Subcutaneous abdominal adipose tissue (tissue), 5 donors: ENCODE measurements around the gene AK1.

Source experiments
- H3K27ac ChIP-seq: one replicate; pipeline ENCODE4 v1.7.0; 2013; ENCODE audit warnings: low read depth, mild to moderate bottlenecking, inconsistent platforms, low read length, moderate library complexity
- H3K27me3 ChIP-seq, 5 donors: one replicate each; pipeline ENCODE4 v1.7.0; 2013; ENCODE audit warnings: low read length in 5 of 5, inconsistent platforms in 1 of 5; ENCODE audit not compliant: control insufficient read depth in 5 of 5, insufficient read depth in 4 of 5
- H3K36me3 ChIP-seq, 5 donors: one replicate each; pipeline ENCODE4 v1.7.0; 2013; ENCODE audit warnings: low read length in 5 of 5; ENCODE audit not compliant: control insufficient read depth in 5 of 5, insufficient read depth in 5 of 5
- H3K4me1 ChIP-seq, 5 donors: one replicate each; pipeline ENCODE4 v1.7.0; 2013; ENCODE audit warnings: low read length in 5 of 5, mild to moderate bottlenecking in 3 of 5, moderate library complexity in 1 of 5; ENCODE audit not compliant: control insufficient read depth in 5 of 5, insufficient read depth in 5 of 5
- H3K4me3 ChIP-seq, 5 donors: one replicate each; pipeline ENCODE4 v1.7.0; 2013; ENCODE audit warnings: low read length in 5 of 5, low read depth in 1 of 5
- H3K9ac ChIP-seq, 5 donors: one replicate each; pipeline ENCODE4 v1.7.0; 2013; ENCODE audit warnings: low read length in 5 of 5, mild to moderate bottlenecking in 4 of 5, moderate library complexity in 3 of 5
- H3K9me3 ChIP-seq, 5 donors: one replicate each; pipeline ENCODE4 v1.7.0; 2013; ENCODE audit warnings: low read length in 5 of 5; ENCODE audit not compliant: control insufficient read depth in 5 of 5
- donor health status: healthy.
- donor health status: healthy.
- donor health status: healthy.
- donor health status: healthy.
- donor health status: healthy.

Gene AK1

DNA sequence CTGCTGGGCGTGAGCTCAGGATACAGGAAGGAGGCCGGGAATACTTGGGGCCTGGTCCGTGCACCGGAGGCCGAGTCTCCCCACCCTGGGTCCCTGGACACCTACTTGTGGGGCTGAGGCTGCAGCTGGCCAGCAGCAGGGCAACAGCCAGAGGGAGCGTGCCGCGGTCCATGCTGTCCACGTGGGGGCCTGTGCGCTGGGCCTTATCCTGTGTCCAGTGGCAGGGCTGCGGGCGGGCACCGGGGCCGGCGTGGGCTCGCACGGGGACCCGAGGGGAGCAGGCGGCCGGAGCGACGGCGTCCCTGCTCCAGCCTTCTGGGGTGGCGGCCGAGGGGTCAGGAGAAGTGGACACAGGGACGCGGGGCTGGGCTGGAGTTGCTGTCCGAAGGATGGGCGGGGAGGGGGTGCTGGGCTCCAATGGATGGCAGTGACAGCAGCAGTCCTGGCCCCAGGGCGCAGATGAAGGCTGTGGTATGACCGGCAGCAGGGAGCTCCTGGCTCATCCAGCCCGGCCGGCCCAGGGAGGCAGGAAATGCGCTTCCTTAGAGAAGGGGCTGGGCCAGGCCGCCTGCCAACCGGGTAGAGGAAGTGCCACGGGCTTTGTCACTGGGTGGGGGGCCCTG is 23.2 kb downstream of the AK1 start, which contains the start of gene ENG:
ENG (minus strand) TSS at position 475 of the 623 bp plus-strand sequence; CDS start at position 172, 303 bp downstream.
- peak within 1 kb of the TSS; percentile 77 to 96 (median 87) for H3K4me3 ChIP-seq
- peak within 1 kb of the TSS; percentile 42 to 89 (median 87) for H3K9ac ChIP-seq
- peaks cover 7 to 89% (median 79%) of the 10 kb centered on the region in 5 donors for H3K4me1 ChIP-seq
- H3K27me3 ChIP-seq = no peaks in the 10 kb centered on the region
- H3K9me3 ChIP-seq = peaks cover 0 to 4% (median 3%) of the 10 kb centered on the region in 5 donors
- H3K27ac ChIP-seq = peak within 1 kb of the TSS; percentile 90
- peaks cover 0 to 19% (median 5%) of the 10 kb centered on the region in 5 donors for H3K36me3 ChIP-seq

DNA sequence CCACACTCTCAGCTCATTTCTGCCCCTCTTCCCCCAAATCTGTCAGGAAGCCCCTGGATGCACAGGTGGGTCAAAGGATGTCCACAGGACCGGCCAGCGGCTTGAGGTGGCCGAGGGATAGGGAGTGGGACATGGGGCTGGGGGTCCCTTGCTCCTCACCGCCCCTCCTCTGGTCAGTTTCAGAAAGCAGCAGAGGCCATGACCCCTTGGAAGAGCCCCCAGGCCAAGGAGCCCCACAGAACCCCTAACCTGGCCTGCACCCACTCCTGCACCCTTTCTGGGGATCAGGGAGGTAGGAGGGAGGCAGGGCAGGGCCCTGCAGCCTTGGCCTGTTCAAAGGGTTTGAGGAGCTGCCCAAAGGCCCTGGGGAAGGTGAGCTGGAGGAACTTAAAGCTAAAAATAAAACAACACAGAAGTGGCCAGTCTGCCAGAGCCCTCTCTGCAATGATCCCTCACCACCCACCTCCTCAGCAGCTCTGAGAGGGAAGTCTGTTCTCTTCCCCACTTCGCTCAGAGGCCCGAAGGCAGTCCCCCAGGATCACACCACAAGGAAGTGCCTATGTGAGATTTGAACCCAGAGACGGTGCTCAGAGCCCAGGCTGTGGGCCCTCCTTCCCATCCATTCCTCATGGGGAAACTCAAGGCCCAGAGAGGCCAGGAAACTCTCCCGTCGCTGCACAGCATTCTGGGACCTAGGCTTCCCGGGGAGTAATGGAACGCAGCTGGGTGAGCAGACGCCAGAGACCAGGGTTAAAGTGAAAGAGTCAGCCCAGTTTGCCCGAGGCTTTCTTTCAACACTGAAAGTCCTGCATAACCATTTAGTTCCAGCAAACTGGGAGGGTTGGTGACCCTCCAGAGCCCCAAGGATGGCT is 23.9 kb downstream of the AK1 start:
- Histone ChIP-seq H3K27me3 (no peaks in the 10 kb centered on the region), H3K9ac (peak overlapping the region; percentile 42 to 89 (median 87)), H3K4me1 (peaks cover 6 to 88% (median 72%) of the 10 kb centered on the region in 5 donors), H3K4me3 (peak overlapping the region; percentile 77 to 96 (median 87)), H3K27ac (peak overlapping the region; percentile 90), H3K9me3 (peaks cover 0 to 8% (median 7%) of the 10 kb centered on the region in 5 donors), H3K36me3 (peaks cover 0 to 23% (median 5%) of the 10 kb centered on the region in 5 donors)

DNA sequence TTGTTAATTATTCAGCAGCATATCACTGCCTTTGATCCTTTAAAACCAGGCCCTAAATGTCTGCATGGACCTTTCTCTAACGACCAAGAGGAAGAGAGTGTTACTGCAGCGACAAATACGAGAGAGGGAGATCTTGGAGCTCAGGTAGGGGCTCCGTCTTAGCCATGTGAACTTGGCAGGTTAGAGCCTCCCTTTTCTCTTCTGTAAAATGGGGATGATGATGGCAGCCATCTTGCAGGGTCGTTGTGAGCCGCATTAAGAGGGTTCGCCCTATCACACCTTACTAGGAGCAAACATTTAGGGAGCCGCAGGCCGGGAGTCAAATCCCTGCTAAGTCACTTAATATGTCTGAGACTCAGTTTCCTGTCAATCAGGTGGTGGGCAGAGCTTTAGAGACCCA is 24.6 kb downstream of the AK1 start:
- Histone ChIP-seq H3K27me3 (no peaks in the 10 kb centered on the region), H3K9me3 (peaks cover 0 to 8% (median 7%) of the 10 kb centered on the region in 5 donors), H3K9ac (peak overlapping the region in 4 of 5 donors; percentile 83 to 89 (median 88)), H3K36me3 (peaks cover 0 to 26% (median 5%) of the 10 kb centered on the region in 5 donors), H3K4me3 (peak overlapping the region; percentile 77 to 96 (median 87)), H3K27ac (peak overlapping the region; percentile 90), H3K4me1 (peaks cover 6 to 88% (median 64%) of the 10 kb centered on the region in 5 donors)

DNA sequence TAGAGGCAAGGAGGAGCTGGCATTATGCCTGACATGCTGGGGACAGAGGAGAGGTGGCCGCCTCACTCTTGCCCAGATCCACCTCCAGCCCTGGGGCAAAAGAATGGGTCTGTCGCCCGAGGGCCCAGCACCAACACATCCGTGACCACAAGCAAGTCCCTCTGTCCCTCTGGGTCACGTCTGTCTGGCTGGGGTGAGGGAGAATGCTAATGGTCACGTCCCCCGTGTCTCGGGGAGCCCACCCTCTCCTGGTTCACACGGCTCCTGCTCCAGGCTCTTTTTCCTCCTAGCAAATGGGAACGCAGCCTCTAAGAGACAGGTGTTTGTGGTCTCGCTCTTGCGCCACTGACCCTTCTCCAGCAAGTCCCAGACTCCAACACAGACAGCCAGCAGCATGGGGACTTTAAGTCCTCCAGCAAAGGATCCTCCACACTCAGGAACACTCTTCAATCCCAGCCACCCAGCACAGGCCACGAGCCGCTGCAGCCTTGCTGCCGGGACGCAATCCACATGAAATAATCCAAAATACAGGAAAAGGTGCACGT is 27.1 kb downstream of the AK1 start:
- Histone ChIP-seq H3K9ac (peak overlapping the region in 3 of 5 donors; percentile 4 to 60 (median 26)), H3K27me3 (no peaks in the 10 kb centered on the region), H3K36me3 (peaks cover 0 to 30% (median 5%) of the 10 kb centered on the region in 5 donors), H3K27ac (peak overlapping the region; percentile 86), H3K4me3 (peak overlapping the region in 4 of 5 donors; percentile 29 to 96 (median 64)), H3K4me1 (peaks cover 3 to 88% (median 57%) of the 10 kb centered on the region in 5 donors), H3K9me3 (peaks cover 0 to 8% (median 7%) of the 10 kb centered on the region in 5 donors)

DNA sequence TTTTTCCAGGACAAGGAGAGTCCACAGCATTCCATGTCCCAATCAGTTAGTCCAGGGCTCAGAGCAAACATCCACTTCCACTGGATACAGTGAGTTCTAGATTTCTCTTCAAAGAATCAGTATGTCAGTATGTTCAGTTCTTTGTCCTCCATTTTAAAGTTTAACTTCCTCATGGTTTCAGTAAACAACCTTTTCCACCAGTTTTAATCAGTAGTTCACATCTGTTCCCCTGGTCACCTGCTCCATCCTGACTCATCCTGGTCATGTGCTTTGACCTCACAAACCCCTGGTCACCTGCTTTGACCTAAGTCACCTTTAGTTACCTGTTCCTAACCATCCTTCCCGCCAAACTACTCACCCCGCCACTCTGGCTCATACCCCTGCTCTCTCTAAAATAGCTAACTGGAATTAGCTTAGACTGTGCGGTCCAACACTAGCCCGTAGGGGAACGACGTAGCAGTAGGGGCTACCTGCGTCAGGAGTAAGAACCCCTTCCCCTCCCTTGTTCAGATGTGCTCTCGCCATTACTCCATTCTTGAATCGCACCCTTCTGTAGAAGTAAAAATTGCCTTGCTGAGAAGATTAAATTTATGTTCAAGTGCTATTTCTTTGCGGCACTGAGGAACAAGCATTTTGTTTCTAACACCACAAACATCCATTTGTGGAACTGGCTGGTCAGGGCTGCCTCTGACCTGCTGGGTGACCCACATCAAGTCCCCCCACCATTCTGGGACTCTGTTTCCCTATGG is 28.5 kb downstream of the AK1 start:
- Histone ChIP-seq H3K9ac (peak overlapping the region in 1 of 5 donors; percentile 60), H3K27ac (peak overlapping the region; percentile 86), H3K9me3 (peaks cover 0 to 8% (median 7%) of the 10 kb centered on the region in 5 donors), H3K4me1 (peaks cover 3 to 87% (median 53%) of the 10 kb centered on the region in 5 donors), H3K36me3 (peaks cover 0 to 30% (median 5%) of the 10 kb centered on the region in 5 donors), H3K27me3 (no peaks in the 10 kb centered on the region), H3K4me3 (peak overlapping the region in 4 of 5 donors; percentile 32 to 96 (median 64))

DNA sequence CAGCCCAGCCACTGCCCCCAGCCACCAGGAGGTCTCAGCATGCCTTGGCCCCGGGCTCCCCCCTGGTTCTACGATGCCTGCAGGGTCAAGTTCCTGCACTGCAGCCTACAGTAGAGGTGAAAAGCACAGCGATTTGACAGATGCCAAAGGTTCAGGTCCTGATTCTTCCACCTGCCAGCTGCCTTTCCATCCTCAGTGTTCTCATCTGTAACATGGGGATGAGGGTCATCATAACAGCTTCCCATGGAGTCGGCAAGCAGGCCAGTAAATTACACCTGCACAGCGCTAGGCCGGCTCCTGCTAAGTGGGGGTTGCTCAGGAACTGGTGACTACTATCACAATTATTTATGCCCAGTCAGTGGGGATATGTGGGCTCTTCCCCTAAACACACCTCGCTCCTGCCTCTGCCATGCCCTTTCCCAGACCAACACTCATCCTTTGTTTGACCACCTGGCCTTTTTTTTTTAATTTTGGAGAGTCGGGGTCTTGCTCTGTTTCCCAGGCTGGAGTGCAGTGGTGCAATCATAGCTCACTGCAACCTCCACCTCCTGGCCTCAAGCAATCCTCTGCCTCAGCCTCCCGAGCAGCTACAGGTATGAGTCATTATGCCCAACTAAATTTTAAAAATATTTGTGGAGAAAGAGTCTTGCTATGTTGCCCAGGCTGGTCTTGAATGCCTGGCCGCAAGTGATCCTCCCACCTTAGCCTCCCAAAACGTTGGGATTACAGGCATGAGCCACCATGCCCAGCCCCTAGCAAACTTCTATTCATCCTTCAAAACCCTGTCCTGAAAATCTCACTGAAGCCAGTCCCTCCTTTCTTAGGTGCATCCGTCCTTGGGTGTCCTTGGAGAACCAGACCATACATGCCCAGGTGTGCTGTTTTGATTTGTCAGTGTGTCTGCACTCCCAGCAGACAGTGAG is 29.4 kb downstream of the AK1 start:
- H3K27ac ChIP-seq = peak overlapping the region; percentile 86
- peaks cover 0 to 8% (median 7%) of the 10 kb centered on the region in 5 donors for H3K9me3 ChIP-seq
- H3K9ac ChIP-seq = peak overlapping the region in 2 of 5 donors; percentile 45 to 65
- peaks cover 3 to 82% (median 45%) of the 10 kb centered on the region in 5 donors for H3K4me1 ChIP-seq
- peak overlapping the region in 3 of 5 donors; percentile 20 to 54 (median 52) for H3K4me3 ChIP-seq
- peaks cover 0 to 31% (median 7%) of the 10 kb centered on the region in 5 donors for H3K36me3 ChIP-seq
- no peaks in the 10 kb centered on the region for H3K27me3 ChIP-seq

DNA sequence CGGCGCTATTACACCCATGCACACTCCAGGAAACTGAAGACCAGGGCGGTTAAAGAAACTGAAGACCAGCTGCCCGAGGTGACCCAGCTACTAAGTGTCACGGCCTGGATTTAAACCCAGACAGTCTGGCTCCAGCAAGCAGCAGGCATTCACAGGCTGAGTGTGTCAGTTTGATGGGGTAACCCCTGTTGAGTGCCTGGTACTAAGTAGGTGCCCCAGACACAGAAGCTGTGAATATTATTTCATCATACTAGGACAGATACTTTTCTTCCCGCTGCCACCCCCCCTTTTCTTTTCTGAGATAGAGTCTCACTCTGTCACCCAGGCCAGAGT is 30.3 kb downstream of the AK1 start:
- Histone ChIP-seq H3K4me3 (peak overlapping the region in 4 of 5 donors; percentile 20 to 55 (median 53)), H3K4me1 (peaks cover 3 to 78% (median 35%) of the 10 kb centered on the region in 5 donors), H3K36me3 (peaks cover 0 to 31% (median 11%) of the 10 kb centered on the region in 5 donors), H3K9ac (peak overlapping the region in 2 of 5 donors; percentile 19 to 65), H3K9me3 (peaks cover 0 to 8% (median 7%) of the 10 kb centered on the region in 5 donors), H3K27ac (peak overlapping the region; percentile 86), H3K27me3 (no peaks in the 10 kb centered on the region)

DNA sequence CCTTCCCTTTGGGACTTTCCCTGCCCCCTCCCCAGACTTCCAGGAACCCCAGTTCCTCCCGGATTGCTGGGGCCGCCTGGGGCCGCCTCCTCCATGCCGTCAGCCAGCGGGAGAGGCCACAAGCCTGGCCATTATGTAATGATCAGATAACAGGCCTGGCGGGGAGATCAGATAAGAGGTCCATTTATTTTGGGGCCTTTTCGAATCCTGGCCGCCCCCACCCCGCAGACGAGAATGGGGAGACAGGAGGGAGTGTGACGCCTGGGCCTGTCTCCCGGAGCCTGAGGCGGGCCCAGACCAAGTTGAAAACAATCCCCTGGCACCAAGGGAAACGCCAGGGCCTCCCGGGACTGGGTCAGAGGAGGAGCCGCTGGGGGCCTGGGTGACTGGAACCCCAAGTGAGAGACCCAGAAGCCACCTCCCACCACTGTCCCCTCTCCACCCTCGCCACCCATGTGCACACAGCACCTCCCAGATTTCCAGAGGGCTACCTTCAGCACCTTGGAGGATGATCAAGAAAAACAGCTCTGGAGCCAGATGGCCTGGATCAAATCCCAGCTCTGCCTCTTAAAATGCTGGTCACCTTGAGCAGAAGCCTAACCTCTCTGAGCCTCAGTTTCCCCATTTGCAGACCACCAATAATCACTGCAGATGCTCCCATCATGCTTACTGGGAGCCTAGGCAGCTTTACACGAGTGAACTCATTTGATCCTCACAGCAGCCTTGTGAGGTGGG is 30.9 kb downstream of the AK1 start:
- Histone ChIP-seq H3K4me1 (peaks cover 3 to 79% (median 32%) of the 10 kb centered on the region in 5 donors), H3K27ac (peak overlapping the region; percentile 86)

More for the DNA sequence above, 30.9 kb downstream of the AK1 start:
- Histone ChIP-seq H3K9ac (peak overlapping the region in 4 of 5 donors; percentile 7 to 69 (median 36)), H3K9me3 (peaks cover 0 to 8% (median 7%) of the 10 kb centered on the region in 5 donors), H3K4me3 (peak overlapping the region in 4 of 5 donors; percentile 20 to 55 (median 53)), H3K36me3 (peaks cover 0 to 31% (median 12%) of the 10 kb centered on the region in 5 donors), H3K27me3 (no peaks in the 10 kb centered on the region)
